Kidney tubule cell (primary cell): Measurements from ENCODE around the gene FAM20C.
A peak's percentile ranks its signal among the peaks of the same experiment; 100 is the strongest.

Experiments used
- DNase-seq: peaks from one replicate; pipeline ENCODE4 v3.0.0-alpha.2; 2018; ENCODE audit warnings: low spot score

The FAM20C gene

GRCh38 chr7:209906-210305, 17.5 kb downstream of the FAM20C start:
- DNase-seq: no peak

GRCh38 chr7:210401-210925, 18.1 kb downstream of the FAM20C start:
- DNase-seq: no peak

GRCh38 chr7:211033-211714, 18.8 kb downstream of the FAM20C start:
- DNase-seq: no peak

- no peak for DNase-seq
These were observed 19.3 kb downstream of the FAM20C start for GRCh38 chr7:211715-212058.

- DNase-seq: peak; percentile 16
These were observed 20.4 kb downstream of the FAM20C start for GRCh38 chr7:212754-213153.

- peak; percentile 44 for DNase-seq
These were observed 21.1 kb downstream of the FAM20C start for GRCh38 chr7:213324-213993.

- DNase-seq: peak; percentile 91
These were observed 22.2 kb downstream of the FAM20C start for GRCh38 chr7:214410-215212.

- DNase-seq: no peak
These were observed 24.3 kb downstream of the FAM20C start for GRCh38 chr7:216360-217300.

GRCh38 chr7:217781-218180, 25.4 kb downstream of the FAM20C start:
- DNase-seq: no peak

GRCh38 chr7:218316-218715, 25.9 kb downstream of the FAM20C start:
- no peak for DNase-seq

- DNase-seq: no peak
These were observed 26.7 kb downstream of the FAM20C start for GRCh38 chr7:218896-219580.

- no peak for DNase-seq
These were observed 27.3 kb downstream of the FAM20C start for GRCh38 chr7:219581-220150.

GRCh38 chr7:220151-220841, 27.9 kb downstream of the FAM20C start:
- peak; percentile 90 for DNase-seq

- DNase-seq: no peak
These were observed 29.8 kb downstream of the FAM20C start for GRCh38 chr7:221978-222715.

GRCh38 chr7:222716-223041, 30.3 kb downstream of the FAM20C start:
- DNase-seq: no peak

GRCh38 chr7:223118-223800, 30.9 kb downstream of the FAM20C start:
- DNase-seq: no peak

GRCh38 chr7:223861-224260, 31.5 kb downstream of the FAM20C start:
- no peak for DNase-seq

GRCh38 chr7:226281-226895, 34.0 kb downstream of the FAM20C start:
- DNase-seq: peak; percentile 86

GRCh38 chr7:227926-228325, 35.6 kb downstream of the FAM20C start:
- DNase-seq: no peak
